ENCODE measurements around the gene INTS15. TPM values are rescaled to one million over a fixed set of nuclear protein-coding genes. Genes with fewer than 3 reads are reported as not detected.

INTS15 gene
- polyA plus RNA-seq, 1 donor, result 28.7 TPM

Other genes starting within 250 kb of the INTS15 start
- 17.8 TPM for gene FAM220A, start 241.1 kb upstream of the INTS15 start, polyA plus RNA-seq (ENCODE audit: insufficient read length)
- 171 TPM for gene RAC1, start 215.5 kb upstream of the INTS15 start, polyA plus RNA-seq (ENCODE audit: insufficient read length)
- gene DAGLB, start 142.1 kb upstream of the INTS15 start, polyA plus RNA-seq (ENCODE audit: insufficient read length), result 15.5 TPM
- gene KDELR2, start 105.9 kb upstream of the INTS15 start, polyA plus RNA-seq (ENCODE audit: insufficient read length), result 156 TPM
- gene GRID2IP, start 38.6 kb upstream of the INTS15 start, polyA plus RNA-seq (ENCODE audit: insufficient read length), result 0.18 TPM
- 48.4 TPM for gene ZDHHC4, start 12.6 kb upstream of the INTS15 start, polyA plus RNA-seq (ENCODE audit: insufficient read length)
- 15.5 TPM for gene ZNF853, start 25.6 kb downstream of the INTS15 start, polyA plus RNA-seq (ENCODE audit: insufficient read length)
- gene ZNF316, start 47.3 kb downstream of the INTS15 start, polyA plus RNA-seq (ENCODE audit: insufficient read length), result 31.3 TPM
- gene ZNF12, start 116.9 kb downstream of the INTS15 start, polyA plus RNA-seq (ENCODE audit: insufficient read length), result 16.2 TPM
- 0.46 TPM for gene RSPH10B2, start 164.1 kb downstream of the INTS15 start, polyA plus RNA-seq (ENCODE audit: insufficient read length)
- 43.9 TPM for gene CCZ1B, start 236.3 kb downstream of the INTS15 start, polyA plus RNA-seq (ENCODE audit: insufficient read length)

Measured in hindlimb muscle (tissue), 1 donor.